ENCODE data around the gene USP32. TPM values are rescaled to one million over a fixed set of nuclear protein-coding genes. Genes with fewer than 3 reads are reported as not detected.

The USP32 gene
- total and polyA plus RNA-seq, 10 of the 15 experiments (the other 5 are each of a cell fraction or from before 2014, with no cell fraction given), result 7.8 to 37.3 (median 25.5) TPM

DNA sequence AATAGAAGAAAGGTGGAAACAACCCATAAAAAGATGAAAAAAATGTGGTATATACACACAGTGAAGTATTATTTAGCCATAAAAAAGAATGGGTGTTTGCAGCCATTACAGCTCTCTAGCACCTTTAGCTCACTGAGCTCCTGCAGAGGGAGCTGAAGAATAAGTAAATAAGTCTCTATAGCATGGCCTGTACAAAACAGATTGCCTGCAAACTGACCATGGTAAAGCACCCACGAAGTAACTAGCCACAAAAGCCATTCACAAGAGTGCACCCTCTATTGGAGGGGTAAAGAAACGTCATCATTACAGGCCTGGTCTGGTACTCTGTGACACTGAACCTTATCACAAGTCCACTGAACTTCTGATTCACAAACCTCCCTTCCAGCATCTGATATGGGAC, 76.3 kb downstream of the USP32 start:
- ATAC-seq (no peak), DNase-seq (ENCODE audit: low read depth, low spot score) (no peak), FAIRE-seq (no peak)
- H3K9ac ChIP-seq (ENCODE audit: control insufficient read depth, insufficient read depth, low read length), result no peak overlapping the region
- H4K20me1 ChIP-seq (ENCODE audit: control insufficient read depth, insufficient read depth), result no peaks in the 10 kb centered on the region
- no peaks in the 10 kb centered on the region for H3K27me3 ChIP-seq (replicated peaks in 1 of 2; ENCODE audit: control insufficient read depth in 2 of 2, insufficient read depth in 2 of 2, low read length in 1 of 2)
- peaks cover 2% of the 10 kb centered on the region; the same call in 2 of the 3 replicates for H3K9me3 ChIP-seq (replicated peaks; ENCODE audit: control insufficient read depth, insufficient read depth, low read length)
- H3K79me2 ChIP-seq (ENCODE audit: control insufficient read depth, insufficient read depth, low read length), result peaks cover 5% of the 10 kb centered on the region
- peaks cover 11% of the 10 kb centered on the region; the same call in 1 of the 2 replicates for H3K4me1 ChIP-seq (ENCODE audit: control insufficient read depth, insufficient read depth, low read length)
- TF ChIP-seq ETV6 (conservative IDR thresholded peaks at IDR 0.05 in 1 of 2, IDR thresholded peaks at IDR 0.05 in 1 of 2; ENCODE audit: borderline replicate concordance in 1 of 2, low read depth in 1 of 2) (0 out of 4 replicates have a peak, but pooled peaks of 1 of the 2 experiments have one; percentile 13), MTA2 (IDR thresholded peaks at IDR 0.05; ENCODE audit: low read depth) (no peak)
- TF ChIP-seq, protein P1, sequence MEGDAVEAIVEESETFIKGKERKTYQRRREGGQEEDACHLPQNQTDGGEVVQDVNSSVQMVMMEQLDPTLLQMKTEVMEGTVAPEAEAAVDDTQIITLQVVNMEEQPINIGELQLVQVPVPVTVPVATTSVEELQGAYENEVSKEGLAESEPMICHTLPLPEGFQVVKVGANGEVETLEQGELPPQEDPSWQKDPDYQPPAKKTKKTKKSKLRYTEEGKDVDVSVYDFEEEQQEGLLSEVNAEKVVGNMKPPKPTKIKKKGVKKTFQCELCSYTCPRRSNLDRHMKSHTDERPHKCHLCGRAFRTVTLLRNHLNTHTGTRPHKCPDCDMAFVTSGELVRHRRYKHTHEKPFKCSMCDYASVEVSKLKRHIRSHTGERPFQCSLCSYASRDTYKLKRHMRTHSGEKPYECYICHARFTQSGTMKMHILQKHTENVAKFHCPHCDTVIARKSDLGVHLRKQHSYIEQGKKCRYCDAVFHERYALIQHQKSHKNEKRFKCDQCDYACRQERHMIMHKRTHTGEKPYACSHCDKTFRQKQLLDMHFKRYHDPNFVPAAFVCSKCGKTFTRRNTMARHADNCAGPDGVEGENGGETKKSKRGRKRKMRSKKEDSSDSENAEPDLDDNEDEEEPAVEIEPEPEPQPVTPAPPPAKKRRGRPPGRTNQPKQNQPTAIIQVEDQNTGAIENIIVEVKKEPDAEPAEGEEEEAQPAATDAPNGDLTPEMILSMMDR (IDR thresholded peaks at IDR 0.05 in 2 of 3, conservative IDR thresholded peaks at IDR 0.05 in 1 of 3; ENCODE audit: control insufficient read depth in 2 of 3, extremely low read depth in 1 of 3, insufficient read depth in 1 of 3, low read depth in 3 of 3, low read length in 3 of 3), result 0 out of 6 replicates have a peak, but pooled peaks of 1 of the 3 experiments have one; percentile 6
- ChIA-PET POLR2A (interaction anchor here (0.6 to 1.1 kb wide), 2 partner anchors 11 to 54 kb away, joined by 3 to 4 read pairs; no protein-coding TSS in a partner anchor), RAD21 (ENCODE audit: unreplicated experiment) (interaction anchor here (1.3 kb wide), 1 partner anchor 69 kb away, joined by 3 read pairs; no protein-coding TSS in a partner anchor), SMC1A (ENCODE audit: uncharacterized antibody, unreplicated experiment) (interaction anchor here (0.7 to 1.2 kb wide), 4 partner anchors 11 to 85 kb away, joined by 3 to 4 read pairs (median 4); no protein-coding TSS in a partner anchor), CTCF (interaction anchor here (1.5 kb wide), 1 partner anchor 11 kb away, joined by 5 read pairs; no protein-coding TSS in a partner anchor)
- 100% methylated on average over 2 of the region's 2 CpGs for WGBS (ENCODE audit: insufficient coverage, insufficient replicate concordance, low lambda C conversion rate, missing lambda C conversion rate)
- BruUV-seq (replicated peaks), result no TSS peak
- no peaks in the 10 kb centered on the region; a peak in 1 of 4 replicates for H3K36me3 ChIP-seq (ENCODE audit: control insufficient read depth in 2 of 2, insufficient read depth in 2 of 2, low read length in 1 of 2)
- 0 out of 2 replicates have a peak overlapping the region, but pooled peaks have one; percentile 24 for H3K27ac ChIP-seq (ENCODE audit: control insufficient read depth, insufficient read depth)
- H3K4me2 ChIP-seq (ENCODE audit: control insufficient read depth, insufficient read depth), result no peak overlapping the region
- no peak overlapping the region for H3K4me3 ChIP-seq
- no peak overlapping the region for H2AFZ ChIP-seq (ENCODE audit: control insufficient read depth, low read depth, low read length)
- in situ Hi-C loops (cut with MboI) (no loop called here), intact Hi-C loops (cut with micrococcal nuclease; ENCODE audit: unreplicated experiment) (no loop called here)

All from GM12878 (cell line).